22Rv1 (cell line): ENCODE results near the gene SLC4A2.

Experiments
- H3K27ac ChIP-seq: fragments of 450-650 bp; 2 replicates; pipeline ENCODE4 v1.5.1; 2017
- ZFX ChIP-seq: fragments of 450-650 bp; IDR thresholded peaks from 2 replicates; pipeline ENCODE4 v1.6.1; 2017; ENCODE audit warnings: antibody characterized with exemption, borderline replicate concordance
- TF ChIP-seq, protein P1 (sequence below): fragments of 450-650 bp; IDR thresholded peaks from 2 replicates; pipeline ENCODE4 v1.5.1; 2017; ENCODE audit warnings: mild to moderate bottlenecking

The SLC4A2 gene

DNA sequence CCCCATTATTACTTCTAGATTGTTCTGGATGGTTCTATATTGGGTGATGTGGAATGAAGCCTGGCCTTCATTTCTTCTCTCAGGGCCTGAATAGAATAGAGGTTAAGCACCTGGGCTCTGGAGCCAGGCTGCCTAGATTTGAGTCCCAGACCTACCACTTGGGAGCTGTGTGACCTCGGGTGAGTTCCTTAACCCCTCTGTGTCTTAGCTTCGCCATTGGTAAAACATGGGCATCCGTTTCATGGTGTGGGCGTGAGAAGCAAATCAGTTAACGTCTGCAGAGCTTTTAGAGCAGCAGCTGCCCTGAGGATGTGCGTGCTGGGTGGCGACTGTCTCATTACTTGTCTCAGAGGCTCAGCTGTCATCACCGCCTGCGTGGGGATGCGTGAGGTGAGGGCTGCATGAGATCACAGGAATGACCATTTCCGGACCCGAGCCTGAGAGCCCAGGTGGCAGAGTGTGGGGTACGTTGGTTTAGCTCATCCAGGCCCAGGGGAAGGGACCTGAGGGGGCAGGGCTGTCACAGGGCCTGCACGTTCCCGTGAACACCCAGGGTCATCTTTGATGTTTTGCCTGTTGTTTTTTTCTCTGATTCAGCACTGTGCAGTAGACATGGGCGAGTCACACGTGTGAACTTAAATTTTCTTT is 36.6 kb downstream of the SLC4A2 start:
- TF ChIP-seq ZFX: no peak
- TF ChIP-seq, protein P1, sequence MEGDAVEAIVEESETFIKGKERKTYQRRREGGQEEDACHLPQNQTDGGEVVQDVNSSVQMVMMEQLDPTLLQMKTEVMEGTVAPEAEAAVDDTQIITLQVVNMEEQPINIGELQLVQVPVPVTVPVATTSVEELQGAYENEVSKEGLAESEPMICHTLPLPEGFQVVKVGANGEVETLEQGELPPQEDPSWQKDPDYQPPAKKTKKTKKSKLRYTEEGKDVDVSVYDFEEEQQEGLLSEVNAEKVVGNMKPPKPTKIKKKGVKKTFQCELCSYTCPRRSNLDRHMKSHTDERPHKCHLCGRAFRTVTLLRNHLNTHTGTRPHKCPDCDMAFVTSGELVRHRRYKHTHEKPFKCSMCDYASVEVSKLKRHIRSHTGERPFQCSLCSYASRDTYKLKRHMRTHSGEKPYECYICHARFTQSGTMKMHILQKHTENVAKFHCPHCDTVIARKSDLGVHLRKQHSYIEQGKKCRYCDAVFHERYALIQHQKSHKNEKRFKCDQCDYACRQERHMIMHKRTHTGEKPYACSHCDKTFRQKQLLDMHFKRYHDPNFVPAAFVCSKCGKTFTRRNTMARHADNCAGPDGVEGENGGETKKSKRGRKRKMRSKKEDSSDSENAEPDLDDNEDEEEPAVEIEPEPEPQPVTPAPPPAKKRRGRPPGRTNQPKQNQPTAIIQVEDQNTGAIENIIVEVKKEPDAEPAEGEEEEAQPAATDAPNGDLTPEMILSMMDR: no peak
- no peak overlapping the region for H3K27ac ChIP-seq

DNA sequence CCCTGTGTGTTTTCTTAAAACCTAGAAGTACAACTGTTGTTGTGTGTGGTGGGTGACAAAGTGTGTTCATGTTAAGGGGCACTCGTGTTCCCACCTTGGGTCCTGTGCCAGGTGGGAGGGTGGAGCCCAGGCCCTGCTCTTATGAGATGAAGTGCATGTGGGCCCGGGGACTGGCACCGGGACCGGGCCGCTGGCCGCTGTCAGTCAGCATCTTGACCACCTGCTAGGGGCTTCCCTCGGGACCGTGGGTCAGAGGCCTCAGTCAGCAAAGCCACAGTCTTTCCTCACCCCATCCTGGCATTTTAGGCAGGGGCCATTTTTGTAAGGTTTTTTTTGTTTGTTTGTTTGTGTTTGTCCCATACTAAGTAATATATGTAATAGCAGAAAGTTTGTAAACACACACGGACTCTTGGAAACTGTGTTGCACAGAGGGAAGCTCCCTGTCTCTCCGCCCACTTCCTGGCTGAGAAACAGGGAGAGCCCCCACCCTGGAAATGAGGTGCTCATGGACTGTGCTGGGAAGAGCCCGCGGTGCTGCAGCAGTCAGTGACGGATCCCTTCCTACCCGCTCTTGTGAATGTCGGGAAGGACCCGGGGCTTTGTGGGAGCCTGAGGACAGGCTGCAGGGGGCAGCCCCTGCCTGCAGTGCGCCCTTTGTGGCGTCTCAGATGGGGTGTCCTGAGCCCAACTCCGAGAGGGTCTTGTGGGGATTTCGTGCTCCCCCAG is 40.3 kb downstream of the SLC4A2 start:
- no peak for TF ChIP-seq ZFX
- H3K27ac ChIP-seq: 0 out of 2 replicates have a peak overlapping the region, but pooled peaks have one; percentile 10

DNA sequence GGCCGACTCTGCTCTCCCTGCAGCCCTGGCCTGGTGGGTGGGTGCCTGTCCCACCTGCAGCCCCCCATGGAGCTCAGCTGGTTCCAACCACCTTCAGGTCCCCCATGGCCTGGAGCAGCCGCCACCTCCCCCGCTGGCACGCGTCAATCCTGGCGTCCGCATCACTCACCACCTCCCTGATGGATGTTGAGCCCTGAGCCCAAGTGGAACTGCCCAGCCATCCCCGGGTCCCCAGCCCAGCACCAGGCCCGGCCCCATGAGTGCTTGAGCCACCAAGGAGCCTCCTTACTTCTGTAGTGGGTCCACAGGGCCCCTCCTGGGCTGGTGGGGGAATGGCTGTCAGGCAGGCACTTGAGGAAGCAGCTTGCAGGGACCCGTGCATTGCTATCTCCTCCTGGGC is 41.5 kb downstream of the SLC4A2 start:
- no peak overlapping the region for H3K27ac ChIP-seq
- TF ChIP-seq, protein P1: no peak
- no peak for TF ChIP-seq ZFX

DNA sequence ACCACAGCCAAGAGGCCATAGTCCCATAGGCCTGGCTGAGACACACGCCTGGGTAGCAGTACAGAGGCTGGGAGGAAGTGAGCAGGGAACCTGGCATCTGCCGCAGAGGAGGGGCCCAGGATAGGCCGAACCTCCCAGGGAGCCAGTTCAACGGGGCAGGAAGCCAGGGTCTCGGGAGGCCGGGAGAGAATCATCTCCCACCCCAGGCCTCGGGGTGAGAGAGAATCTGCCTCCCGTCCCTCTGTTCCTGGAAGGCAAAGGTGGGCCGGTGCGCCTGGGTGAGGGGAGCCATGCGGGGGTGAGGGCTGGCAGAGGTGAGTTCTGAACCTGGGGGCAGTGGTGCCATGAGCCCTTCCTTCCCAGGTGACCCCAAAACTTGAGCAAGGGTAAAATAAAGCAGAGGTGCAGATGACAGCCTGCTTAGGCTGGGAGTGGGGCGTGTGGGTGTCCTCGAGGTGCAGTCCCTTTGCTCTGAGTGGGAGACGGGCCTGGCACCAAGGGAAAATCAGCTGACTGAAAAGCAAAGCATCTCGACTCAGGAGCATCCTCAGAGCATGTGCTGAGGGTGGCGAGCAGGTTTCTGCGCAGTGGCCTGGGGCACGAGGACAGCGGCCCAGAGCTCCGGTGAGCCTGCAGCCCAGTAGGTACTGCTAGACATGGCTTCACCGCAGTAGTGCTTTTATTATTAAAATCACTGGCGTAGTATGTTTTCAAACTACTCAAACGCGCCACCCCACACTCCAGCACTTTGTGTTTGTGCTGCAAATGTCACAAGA is 42.4 kb downstream of the SLC4A2 start:
- no peak overlapping the region for H3K27ac ChIP-seq
- TF ChIP-seq, protein P1: no peak

DNA sequence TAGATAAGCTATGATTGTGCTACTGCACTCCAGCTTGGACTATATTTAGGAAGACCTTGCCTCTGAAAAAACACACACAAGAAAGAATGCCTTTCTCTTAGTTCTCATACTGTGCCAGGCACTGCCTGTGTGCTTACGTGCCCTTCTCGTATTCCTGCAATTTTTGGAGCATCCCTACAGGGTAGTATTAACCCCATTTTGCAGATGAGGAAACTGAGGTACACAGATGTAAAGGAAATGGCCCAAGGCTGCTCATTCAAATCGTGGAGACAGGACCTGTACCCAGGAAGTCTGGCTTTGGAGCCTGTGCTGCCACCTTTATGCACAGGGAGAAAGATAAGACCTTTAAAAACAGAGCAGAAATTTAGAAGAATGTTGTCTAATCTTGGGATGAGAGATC is 43.6 kb downstream of the SLC4A2 start:
- no peak for TF ChIP-seq ZFX
- TF ChIP-seq, protein P1: no peak

DNA sequence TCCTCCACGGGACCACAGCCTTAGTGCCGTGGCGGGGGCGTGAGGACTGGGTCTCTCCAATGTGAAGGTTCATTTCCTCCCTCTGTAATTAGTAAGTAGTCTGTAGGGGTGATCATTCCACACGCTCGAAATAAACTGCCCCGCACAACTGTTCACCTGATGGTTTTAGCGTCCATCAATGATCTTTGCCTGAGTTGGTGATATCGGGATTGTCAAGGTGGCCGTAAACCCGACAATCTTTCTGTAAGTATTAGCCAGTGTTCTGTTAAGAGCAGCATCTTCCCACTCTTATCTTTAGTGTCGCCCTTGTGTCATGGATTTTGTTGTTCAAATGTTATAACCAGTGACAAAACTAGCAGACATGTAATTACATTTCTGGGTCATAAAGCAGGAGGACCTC is 44.6 kb downstream of the SLC4A2 start:
- no peak overlapping the region; the same call in 1 of the 2 replicates for H3K27ac ChIP-seq

More for the DNA sequence above, 43.6 kb downstream of the SLC4A2 start:
- H3K27ac ChIP-seq: peak overlapping the region; percentile 0; the same call in 1 of the 2 replicates

More for the DNA sequence above, 44.6 kb downstream of the SLC4A2 start:
- TF ChIP-seq, protein P1: no peak
- TF ChIP-seq ZFX: no peak
